RWPE1 (cell line): ENCODE data around the gene KCNA5.

Experiments used
- CTCF ChIA-PET: fragments of 350-600 bp; sonication (Branson Sonifier 250); formaldehyde crosslinking; extraction: SDS; loops from one replicate; lab custom pipeline; 2021; lab: Yijun Ruan, JAX
- POLR2A ChIA-PET: fragments of 400-600 bp; formaldehyde crosslinking; extraction: SDS; loops from one replicate; lab custom pipeline; 2020; ENCODE audit warnings: antibody characterized with exemption; ENCODE audit not compliant: low non-redundant PET; lab: Yijun Ruan, JAX
- DNase-seq: peaks from one replicate; pipeline ENCODE4 v3.0.0; 2012; ENCODE audit warnings: low spot score
- H3K27ac ChIP-seq: fragments of 450-650 bp; 2 replicates; pipeline ENCODE4 v1.5.1; 2017
- TF ChIP-seq, protein P1 (sequence below): fragments of 450-650 bp; conservative IDR thresholded peaks from 2 replicates; pipeline ENCODE4 v1.5.1; 2017; ENCODE audit warnings: low read depth, mild to moderate bottlenecking

KCNA5 gene

GRCh38 chr12:5064913-5065490, 21.3 kb downstream of the KCNA5 start:
- POLR2A ChIA-PET = no interaction called here
- no peak for DNase-seq

GRCh38 chr12:5066251-5066650, 22.6 kb downstream of the KCNA5 start:
- no peak for DNase-seq
- ChIA-PET POLR2A (no interaction called here), CTCF (no interaction called here)
- TF ChIP-seq, protein P1, sequence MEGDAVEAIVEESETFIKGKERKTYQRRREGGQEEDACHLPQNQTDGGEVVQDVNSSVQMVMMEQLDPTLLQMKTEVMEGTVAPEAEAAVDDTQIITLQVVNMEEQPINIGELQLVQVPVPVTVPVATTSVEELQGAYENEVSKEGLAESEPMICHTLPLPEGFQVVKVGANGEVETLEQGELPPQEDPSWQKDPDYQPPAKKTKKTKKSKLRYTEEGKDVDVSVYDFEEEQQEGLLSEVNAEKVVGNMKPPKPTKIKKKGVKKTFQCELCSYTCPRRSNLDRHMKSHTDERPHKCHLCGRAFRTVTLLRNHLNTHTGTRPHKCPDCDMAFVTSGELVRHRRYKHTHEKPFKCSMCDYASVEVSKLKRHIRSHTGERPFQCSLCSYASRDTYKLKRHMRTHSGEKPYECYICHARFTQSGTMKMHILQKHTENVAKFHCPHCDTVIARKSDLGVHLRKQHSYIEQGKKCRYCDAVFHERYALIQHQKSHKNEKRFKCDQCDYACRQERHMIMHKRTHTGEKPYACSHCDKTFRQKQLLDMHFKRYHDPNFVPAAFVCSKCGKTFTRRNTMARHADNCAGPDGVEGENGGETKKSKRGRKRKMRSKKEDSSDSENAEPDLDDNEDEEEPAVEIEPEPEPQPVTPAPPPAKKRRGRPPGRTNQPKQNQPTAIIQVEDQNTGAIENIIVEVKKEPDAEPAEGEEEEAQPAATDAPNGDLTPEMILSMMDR = no peak
- H3K27ac ChIP-seq = no peak overlapping the region

More at GRCh38 chr12:5064913-5065490, 21.3 kb downstream of the KCNA5 start:
- CTCF ChIA-PET = no interaction called here
- no peak overlapping the region for H3K27ac ChIP-seq
- TF ChIP-seq, protein P1 = no peak

GRCh38 chr12:5068126-5068525, 24.4 kb downstream of the KCNA5 start:
- H3K27ac ChIP-seq = no peak overlapping the region
- CTCF ChIA-PET = no interaction called here
- TF ChIP-seq, protein P1 = no peak
- no peak for DNase-seq
- POLR2A ChIA-PET = no interaction called here

- POLR2A ChIA-PET = no interaction called here
- no peak for DNase-seq
- TF ChIP-seq, protein P1 = no peak
- CTCF ChIA-PET = no interaction called here
- no peak overlapping the region for H3K27ac ChIP-seq
These were observed 24.9 kb downstream of the KCNA5 start for GRCh38 chr12:5068619-5069018.

DNA sequence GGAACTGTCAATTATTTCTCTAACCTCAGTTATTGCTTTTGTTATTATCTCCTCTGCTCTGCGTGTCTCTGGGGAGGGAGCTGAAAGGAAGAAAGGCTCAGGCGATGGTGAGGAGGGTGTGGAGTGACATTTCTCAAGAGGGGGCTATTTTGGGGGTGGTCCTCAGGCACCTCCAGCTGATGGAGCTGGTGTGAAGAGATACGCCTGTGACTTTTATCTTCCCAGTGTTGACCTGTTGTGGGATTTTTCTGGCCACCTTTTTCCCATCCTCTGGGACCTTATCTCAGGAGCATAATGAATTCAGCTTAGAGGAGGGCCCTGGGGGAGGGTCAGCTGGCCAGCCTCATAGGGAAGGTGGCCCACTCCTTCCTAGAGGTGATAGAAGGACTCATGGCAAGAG, 26.4 kb downstream of the KCNA5 start:
- CTCF ChIA-PET = interaction anchor here (0.5 to 1.1 kb wide), 2 partner anchors 16 to 39 kb away, joined by 3 to 4 read pairs; no protein-coding TSS in a partner anchor
- POLR2A ChIA-PET = no interaction called here

GRCh38 chr12:5071496-5071895, 27.8 kb downstream of the KCNA5 start:
- no peak overlapping the region for H3K27ac ChIP-seq
- ChIA-PET CTCF (no interaction called here), POLR2A (no interaction called here)
- no peak for DNase-seq
- TF ChIP-seq, protein P1 = no peak

More for the DNA sequence above, 26.4 kb downstream of the KCNA5 start:
- TF ChIP-seq, protein P1 = no peak
- DNase-seq = no peak
- no peak overlapping the region for H3K27ac ChIP-seq
